OCI-LY1 (cell line): ENCODE measurements around the gene ARRDC5.

ENCODE experiments used
- H2AFZ ChIP-seq: fragments of 200-600 bp; sonication (generic), shearing (Covaris generic); 2 replicates; pipeline ENCODE4 v1.6.0; 2014; ENCODE audit warnings: antibody characterized with exemption, mild to moderate bottlenecking, low read length
- H3F3A ChIP-seq: fragments of 200-600 bp; sonication (generic), shearing (Covaris generic); 2 replicates; pipeline ENCODE4 v1.6.0; 2014; ENCODE audit warnings: mild to moderate bottlenecking, antibody characterized with exemption, low read length, moderate library complexity; ENCODE audit not compliant: insufficient read depth
- H3K27ac ChIP-seq: fragments of 200-600 bp; sonication (generic); 2 replicates; pipeline ENCODE4 v1.5.1; 2014; ENCODE audit warnings: low read length, mixed run types, mild to moderate bottlenecking, low read depth; ENCODE audit not compliant: poor library complexity, severe bottlenecking
- H3K27me3 ChIP-seq: fragments of 200-600 bp; sonication (generic); 2 replicates; pipeline ENCODE4 v1.6.0; 2014; ENCODE audit warnings: antibody characterized with exemption, mild to moderate bottlenecking, low read length, moderate library complexity; ENCODE audit not compliant: insufficient read depth
- H3K36me3 ChIP-seq: fragments of 200-600 bp; sonication (generic); 2 replicates; pipeline ENCODE4 v1.6.1; 2014; ENCODE audit warnings: mild to moderate bottlenecking, antibody characterized with exemption, low read length, moderate library complexity, mixed read lengths; ENCODE audit not compliant: insufficient read depth
- H3K4me1 ChIP-seq: fragments of 200-600 bp; sonication (generic); 2 replicates; pipeline ENCODE4 v1.5.1; 2014; ENCODE audit warnings: mild to moderate bottlenecking, low read length, moderate library complexity; ENCODE audit not compliant: insufficient read depth, severe bottlenecking
- H3K4me2 ChIP-seq: fragments of 200-600 bp; sonication (generic), shearing (Covaris generic); 2 replicates; pipeline ENCODE4 v1.6.1; 2014; ENCODE audit warnings: low read length
- H3K4me3 ChIP-seq: fragments of 200-600 bp; sonication (generic); 2 replicates; pipeline ENCODE4 v1.5.1; 2014; ENCODE audit warnings: low read length, low read depth, mild to moderate bottlenecking, mixed read lengths; ENCODE audit not compliant: poor library complexity, severe bottlenecking
- H3K79me2 ChIP-seq: fragments of 200-600 bp; shearing (Covaris generic); 2 replicates; pipeline ENCODE4 v1.6.1; 2016; ENCODE audit warnings: mixed run types, low read length, mixed read lengths; ENCODE audit not compliant: insufficient read depth
- H3K9ac ChIP-seq: fragments of 200-600 bp; sonication (generic), shearing (Covaris generic); 2 replicates; pipeline ENCODE4 v1.6.1; 2014; ENCODE audit warnings: mild to moderate bottlenecking, low read length, mixed read lengths
- H3K9me2 ChIP-seq: fragments of 200-600 bp; sonication (generic), shearing (Covaris generic); 2 replicates; pipeline ENCODE4 v1.6.1; 2014; ENCODE audit warnings: low read depth, mild to moderate bottlenecking, low read length, mixed read lengths
- H3K9me3 ChIP-seq: fragments of 200-600 bp; shearing (Covaris generic); 2 replicates; pipeline ENCODE4 v1.6.1; 2014; ENCODE audit warnings: low read length, mixed read lengths
- H4K20me1 ChIP-seq: fragments of 200-600 bp; sonication (generic), shearing (Covaris generic); 2 replicates; pipeline ENCODE4 v1.6.0; 2016; ENCODE audit warnings: mild to moderate bottlenecking, low read length; ENCODE audit not compliant: insufficient read depth
- EZH2 ChIP-seq: fragments of 200-600 bp; sonication (generic), shearing (Covaris generic); IDR thresholded peaks from 2 replicates; pipeline ENCODE4 v1.8.0; 2017; ENCODE audit warnings: borderline replicate concordance, mixed run types, mild to moderate bottlenecking, antibody characterized with exemption, low read length, moderate library complexity, mixed read lengths
- TF ChIP-seq, protein P1 (sequence below): fragments of 200-600 bp; sonication (generic), shearing (Covaris generic); IDR thresholded peaks from 2 replicates; pipeline ENCODE4 v1.5.1; 2017; ENCODE audit warnings: mild to moderate bottlenecking, antibody characterized with exemption, low read length, moderate library complexity, mixed read lengths

Gene ARRDC5

DNA sequence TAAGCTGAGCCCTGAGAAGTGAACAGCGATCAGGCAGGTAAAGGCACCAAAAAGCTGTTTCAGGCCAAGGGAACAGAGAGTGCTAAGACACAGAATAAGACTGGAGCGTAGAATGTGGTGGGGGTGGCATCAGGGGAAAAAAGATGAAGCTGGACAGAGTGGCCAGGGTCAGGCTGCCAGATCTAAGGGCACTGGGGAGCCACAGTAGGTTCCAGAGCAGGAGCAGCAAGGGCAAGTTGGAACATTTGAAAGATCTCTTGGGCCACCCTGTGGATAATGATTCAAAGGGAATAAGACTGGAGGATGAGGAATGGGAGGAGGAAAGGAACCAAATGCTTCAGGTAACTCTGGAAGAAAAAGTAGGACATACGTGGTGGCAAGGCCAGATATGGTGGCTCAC is 28.8 kb downstream of the ARRDC5 start:
- H3K79me2 ChIP-seq = no peaks in the 10 kb centered on the region

DNA sequence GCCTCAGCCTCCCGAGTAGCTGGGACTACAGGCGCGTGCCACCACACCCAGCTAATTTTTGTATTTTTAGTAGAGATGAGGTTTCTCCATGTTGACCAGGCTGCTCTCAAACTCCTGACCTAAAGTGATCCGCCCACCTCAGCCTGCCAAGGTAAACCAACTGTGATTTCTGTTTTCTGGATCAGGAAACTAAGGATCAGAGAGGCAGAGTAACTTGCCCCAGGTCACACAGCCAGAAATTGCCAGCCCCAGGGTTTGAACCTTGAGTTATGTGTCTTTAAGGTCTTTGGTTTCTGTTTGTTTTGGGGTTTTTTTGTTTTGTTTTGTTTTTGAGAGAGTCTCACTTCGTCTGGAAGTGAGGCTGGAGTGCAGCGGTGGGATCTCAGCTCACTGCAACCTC is 31.0 kb downstream of the ARRDC5 start:
- peaks cover 12% of the 10 kb centered on the region for H3K4me1 ChIP-seq
- no peak overlapping the region for H3K27ac ChIP-seq
- H4K20me1 ChIP-seq = no peaks in the 10 kb centered on the region
- H3K4me3 ChIP-seq = no peak overlapping the region
- no peaks in the 10 kb centered on the region for H3K36me3 ChIP-seq
- no peaks in the 10 kb centered on the region for H3K9me2 ChIP-seq
- no peaks in the 10 kb centered on the region for H3K79me2 ChIP-seq
- no peak overlapping the region for H3K4me2 ChIP-seq
- no peak for TF ChIP-seq EZH2
- TF ChIP-seq, protein P1, sequence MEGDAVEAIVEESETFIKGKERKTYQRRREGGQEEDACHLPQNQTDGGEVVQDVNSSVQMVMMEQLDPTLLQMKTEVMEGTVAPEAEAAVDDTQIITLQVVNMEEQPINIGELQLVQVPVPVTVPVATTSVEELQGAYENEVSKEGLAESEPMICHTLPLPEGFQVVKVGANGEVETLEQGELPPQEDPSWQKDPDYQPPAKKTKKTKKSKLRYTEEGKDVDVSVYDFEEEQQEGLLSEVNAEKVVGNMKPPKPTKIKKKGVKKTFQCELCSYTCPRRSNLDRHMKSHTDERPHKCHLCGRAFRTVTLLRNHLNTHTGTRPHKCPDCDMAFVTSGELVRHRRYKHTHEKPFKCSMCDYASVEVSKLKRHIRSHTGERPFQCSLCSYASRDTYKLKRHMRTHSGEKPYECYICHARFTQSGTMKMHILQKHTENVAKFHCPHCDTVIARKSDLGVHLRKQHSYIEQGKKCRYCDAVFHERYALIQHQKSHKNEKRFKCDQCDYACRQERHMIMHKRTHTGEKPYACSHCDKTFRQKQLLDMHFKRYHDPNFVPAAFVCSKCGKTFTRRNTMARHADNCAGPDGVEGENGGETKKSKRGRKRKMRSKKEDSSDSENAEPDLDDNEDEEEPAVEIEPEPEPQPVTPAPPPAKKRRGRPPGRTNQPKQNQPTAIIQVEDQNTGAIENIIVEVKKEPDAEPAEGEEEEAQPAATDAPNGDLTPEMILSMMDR = no peak
- H2AFZ ChIP-seq = no peak overlapping the region
- H3K9ac ChIP-seq = no peak overlapping the region
- no peaks in the 10 kb centered on the region for H3F3A ChIP-seq
- no peaks in the 10 kb centered on the region for H3K9me3 ChIP-seq
- no peaks in the 10 kb centered on the region for H3K27me3 ChIP-seq

More for the DNA sequence above, 28.8 kb downstream of the ARRDC5 start:
- H3K9me3 ChIP-seq = no peaks in the 10 kb centered on the region
- H3K9ac ChIP-seq = no peak overlapping the region
- no peaks in the 10 kb centered on the region for H3K9me2 ChIP-seq
- no peak overlapping the region for H3K4me2 ChIP-seq
- H3K4me1 ChIP-seq = peaks cover 26% of the 10 kb centered on the region
- H3K27ac ChIP-seq = no peak overlapping the region
- TF ChIP-seq, protein P1 = no peak
- TF ChIP-seq EZH2 = no peak
- H3K36me3 ChIP-seq = no peaks in the 10 kb centered on the region
- H3K4me3 ChIP-seq = no peak overlapping the region
- H4K20me1 ChIP-seq = no peaks in the 10 kb centered on the region
- no peak overlapping the region for H2AFZ ChIP-seq
- no peaks in the 10 kb centered on the region for H3F3A ChIP-seq
- H3K27me3 ChIP-seq = no peaks in the 10 kb centered on the region

DNA sequence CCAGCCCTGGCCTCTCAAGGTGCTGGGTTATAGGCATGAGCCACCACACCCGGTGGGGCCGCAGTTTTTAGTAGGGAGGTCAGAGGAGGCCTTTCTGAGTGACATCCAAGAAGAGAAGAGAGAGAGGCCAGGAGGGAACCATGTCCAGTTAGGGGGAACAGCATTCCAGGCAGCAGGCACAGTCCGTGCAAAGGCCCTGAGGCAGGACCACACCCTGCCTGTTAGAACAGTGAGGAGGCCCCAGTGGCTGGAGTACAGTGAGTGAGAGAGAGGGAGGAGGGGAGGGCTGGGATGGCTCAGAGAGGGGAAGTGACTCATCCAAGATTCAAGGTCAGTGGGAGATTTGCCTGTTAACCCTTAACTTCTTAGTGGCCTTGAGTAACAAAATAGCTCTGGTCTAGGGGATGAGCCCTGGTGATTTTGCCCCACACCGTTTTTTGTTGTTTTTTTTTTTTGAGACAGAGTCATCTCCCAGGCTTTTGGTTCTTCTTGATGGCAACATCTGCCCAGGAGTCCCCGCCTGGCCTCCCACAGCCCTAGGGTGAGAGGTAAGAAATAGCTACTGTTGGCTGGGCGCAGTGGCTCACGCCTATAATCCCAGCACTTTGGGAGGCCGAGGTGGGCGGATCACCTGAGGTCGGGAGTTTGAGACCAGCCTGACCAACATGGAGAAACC is 32.5 kb downstream of the ARRDC5 start:
- H3K27ac ChIP-seq = no peak overlapping the region
- peaks cover 16% of the 10 kb centered on the region for H3K4me1 ChIP-seq
- H2AFZ ChIP-seq = no peak overlapping the region

More for the DNA sequence above, 32.5 kb downstream of the ARRDC5 start:
- Histone ChIP-seq H3K4me3 (no peak overlapping the region), H3K36me3 (no peaks in the 10 kb centered on the region), H3K4me2 (no peak overlapping the region), H3K27me3 (no peaks in the 10 kb centered on the region), H3K9ac (no peak overlapping the region), H3K79me2 (no peaks in the 10 kb centered on the region), H3F3A (no peaks in the 10 kb centered on the region), H3K9me3 (no peaks in the 10 kb centered on the region), H4K20me1 (no peaks in the 10 kb centered on the region), H3K9me2 (no peaks in the 10 kb centered on the region)
- no peak for TF ChIP-seq EZH2
- TF ChIP-seq, protein P1 = no peak
